BJ (cell line): ENCODE measurements around the gene ITGAV. TPM values are rescaled to one million over a fixed set of nuclear protein-coding genes. Genes with fewer than 3 reads are reported as not detected.

ENCODE experiments used
- CTCF ChIA-PET: fragments of 350-600 bp; formaldehyde crosslinking; extraction: SDS; loops from one replicate; lab custom pipeline; 2021; ENCODE audit warnings: antibody characterized with exemption, inconsistent platforms; lab: Yijun Ruan, JAX
- POLR2A ChIA-PET: fragments of 300-600 bp; sonication (Branson Sonifier 250); formaldehyde crosslinking; extraction: SDS; loops from one replicate; lab custom pipeline; 2021; ENCODE audit warnings: antibody characterized with exemption; lab: Charles Lee
- DNase-seq: peaks from one replicate; pipeline ENCODE4 v3.0.0-alpha.2; 2011; ENCODE audit warnings: low read depth
- H3K27me3 ChIP-seq: 2 replicates; pipeline ENCODE4 v1.6.0; 2011; ENCODE audit warnings: low read length; ENCODE audit not compliant: control insufficient read depth, insufficient read depth
- H3K36me3 ChIP-seq: 2 replicates; pipeline ENCODE4 v1.5.1; 2011; ENCODE audit warnings: low read length; ENCODE audit not compliant: control insufficient read depth, insufficient read depth
- H3K4me3 ChIP-seq: 2 replicates; pipeline ENCODE4 v1.5.1; 2011; ENCODE audit warnings: low read depth, mild to moderate bottlenecking, control low read depth, low read length
- CTCF ChIP-seq: IDR thresholded peaks from 2 replicates; pipeline ENCODE4 v1.5.1; 2011; ENCODE audit warnings: low read depth, mild to moderate bottlenecking, control low read depth, inconsistent platforms, low read length, moderate library complexity; ENCODE audit not compliant: insufficient read depth
- polyA minus RNA-seq: library from RNA; depleted of rRNA, polyadenylated mRNA; stranded (reverse); fragments of >200 nt; gene quantifications from 2 replicates; pipeline ENCODE4 v1.2.3, GENCODE V29; 2011; rRNA and poly(A)+ RNA removed
- polyA plus RNA-seq: library from polyadenylated mRNA; depleted of rRNA; stranded (reverse); fragments of >200 nt; gene quantifications from 2 replicates; pipeline ENCODE4 v1.2.3, GENCODE V29; 2011; rRNA removed

ITGAV gene
- polyA plus RNA-seq (103 and 153 TPM in 2 replicates), polyA minus RNA-seq (101 and 102 TPM in 2 replicates)

GRCh38 chr2:186589612-186590349, at the start of gene ITGAV:
Gene ITGAV, plus strand, starts transcription at chr2:186590056. Its CDS starts 283 bp downstream, at chr2:186590339.
- POLR2A ChIA-PET = interaction anchor here (0.6 kb wide), 1 partner anchor 13 kb away, joined by 3 read pairs; no protein-coding TSS in a partner anchor
- peak within 1 kb of the TSS; percentile 73 for H3K4me3 ChIP-seq
- H3K27me3 ChIP-seq = no peaks in the 10 kb centered on the region
- CTCF ChIA-PET = interaction anchor here (0.6 to 1.7 kb wide), 2 partner anchors 20 to 86 kb away, joined by 6 to 8 read pairs; no protein-coding TSS in a partner anchor
- H3K36me3 ChIP-seq = no peaks in the 10 kb centered on the region
- TF ChIP-seq CTCF = 0 out of 2 replicates have a peak, but pooled peaks have one; percentile 4
- DNase-seq = peak; percentile 43

GRCh38 chr2:186540941-186541340, 48.9 kb upstream of the ITGAV start:
- no peak for TF ChIP-seq CTCF
- Histone ChIP-seq H3K36me3 (no peaks in the 10 kb centered on the region), H3K27me3 (no peaks in the 10 kb centered on the region), H3K4me3 (no peak overlapping the region)
- POLR2A ChIA-PET = interaction anchor here (0.7 kb wide), 1 partner anchor 17 kb away, joined by 5 read pairs; no protein-coding TSS in a partner anchor
- DNase-seq = peak; percentile 31
- CTCF ChIA-PET = interaction anchor here (1.0 to 1.5 kb wide), 3 partner anchors 18 to 40 kb away, joined by 3 to 4 read pairs (median 3); no protein-coding TSS in a partner anchor

- Histone ChIP-seq H3K36me3 (no peaks in the 10 kb centered on the region), H3K4me3 (no peak overlapping the region), H3K27me3 (no peaks in the 10 kb centered on the region)
- POLR2A ChIA-PET = no interaction called here
- DNase-seq = no peak
- no peak for TF ChIP-seq CTCF
- CTCF ChIA-PET = no interaction called here
Measured at GRCh38 chr2:186542002-186542401, 47.9 kb upstream of the ITGAV start.

- ChIA-PET CTCF (interaction anchor here (0.7 kb wide), 1 partner anchor 1036 kb away, joined by 3 read pairs; no protein-coding TSS in a partner anchor), POLR2A (interaction anchor here (0.5 to 0.7 kb wide), 3 partner anchors 12 to 69 kb away, joined by 3 to 4 read pairs (median 3); no protein-coding TSS in a partner anchor)
- DNase-seq = peak; percentile 75
- H3K4me3 ChIP-seq = no peak overlapping the region
- no peaks in the 10 kb centered on the region for H3K27me3 ChIP-seq
- no peak for TF ChIP-seq CTCF
- no peaks in the 10 kb centered on the region for H3K36me3 ChIP-seq
Measured at GRCh38 chr2:186543561-186544131, 46.2 kb upstream of the ITGAV start.

- H3K4me3 ChIP-seq = no peak overlapping the region
- ChIA-PET CTCF (interaction anchor here (0.7 kb wide), 1 partner anchor 1036 kb away, joined by 3 read pairs; no protein-coding TSS in a partner anchor), POLR2A (interaction anchor here (0.5 to 0.7 kb wide), 2 partner anchors 11 to 68 kb away, joined by 3 read pairs; no protein-coding TSS in a partner anchor)
- TF ChIP-seq CTCF = no peak
- no peaks in the 10 kb centered on the region for H3K27me3 ChIP-seq
- peak; percentile 51 for DNase-seq
- H3K36me3 ChIP-seq = no peaks in the 10 kb centered on the region
Measured at GRCh38 chr2:186544255-186544675, 45.6 kb upstream of the ITGAV start.
